Measurements from ENCODE around the gene DNAJC21.

- no peak for TF ChIP-seq POLR2A (IDR thresholded peaks at IDR 0.05)
- TF ChIP-seq, protein P1, sequence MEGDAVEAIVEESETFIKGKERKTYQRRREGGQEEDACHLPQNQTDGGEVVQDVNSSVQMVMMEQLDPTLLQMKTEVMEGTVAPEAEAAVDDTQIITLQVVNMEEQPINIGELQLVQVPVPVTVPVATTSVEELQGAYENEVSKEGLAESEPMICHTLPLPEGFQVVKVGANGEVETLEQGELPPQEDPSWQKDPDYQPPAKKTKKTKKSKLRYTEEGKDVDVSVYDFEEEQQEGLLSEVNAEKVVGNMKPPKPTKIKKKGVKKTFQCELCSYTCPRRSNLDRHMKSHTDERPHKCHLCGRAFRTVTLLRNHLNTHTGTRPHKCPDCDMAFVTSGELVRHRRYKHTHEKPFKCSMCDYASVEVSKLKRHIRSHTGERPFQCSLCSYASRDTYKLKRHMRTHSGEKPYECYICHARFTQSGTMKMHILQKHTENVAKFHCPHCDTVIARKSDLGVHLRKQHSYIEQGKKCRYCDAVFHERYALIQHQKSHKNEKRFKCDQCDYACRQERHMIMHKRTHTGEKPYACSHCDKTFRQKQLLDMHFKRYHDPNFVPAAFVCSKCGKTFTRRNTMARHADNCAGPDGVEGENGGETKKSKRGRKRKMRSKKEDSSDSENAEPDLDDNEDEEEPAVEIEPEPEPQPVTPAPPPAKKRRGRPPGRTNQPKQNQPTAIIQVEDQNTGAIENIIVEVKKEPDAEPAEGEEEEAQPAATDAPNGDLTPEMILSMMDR (IDR thresholded peaks at IDR 0.05) = no peak
These were observed 74.8 kb downstream of the DNAJC21 start for GRCh38 chr5:35004200-35004599.

Measured in esophagus squamous epithelium (tissue), 4 donors.